GM23338 (cell line): ENCODE data around the gene OR8G1. TPM values are rescaled to one million over a fixed set of nuclear protein-coding genes. Genes with fewer than 3 reads are reported as not detected.

ENCODE experiments used
- ATAC-seq: fragments of 200-7000 bp; cut with Tn5 transposase; 3 replicates; pipeline ENCODE4 v1.9.1; 2020
- DNase-seq: peaks from one replicate; pipeline ENCODE4 v3.0.0-alpha.2; 2015; ENCODE audit warnings: low spot score
- H2AFZ ChIP-seq: fragments of 200-600 bp; sonication (generic); 2 replicates; pipeline ENCODE4 v1.8.0; 2016; ENCODE audit warnings: antibody characterized with exemption, mild to moderate bottlenecking, moderate library complexity
- H3F3A ChIP-seq: fragments of 200-600 bp; sonication (generic); replicated peaks from 2 replicates; pipeline ENCODE4 v1.8.0; 2017; ENCODE audit warnings: antibody characterized with exemption, mixed run types, low read depth
- H3K27ac ChIP-seq: fragments of 200-600 bp; sonication (generic); 2 replicates; pipeline ENCODE4 v1.6.1; 2016; ENCODE audit warnings: low read depth
- H3K27me3 ChIP-seq: fragments of 200-600 bp; sonication (generic); 2 replicates; pipeline ENCODE4 v1.8.0; 2016; ENCODE audit warnings: mild to moderate bottlenecking, mixed run types, moderate library complexity; ENCODE audit not compliant: insufficient read depth
- H3K36me3 ChIP-seq: fragments of 200-600 bp; sonication (generic); 2 replicates; pipeline ENCODE4 v1.8.0; 2016; ENCODE audit warnings: mild to moderate bottlenecking; ENCODE audit not compliant: insufficient read depth
- H3K4me1 ChIP-seq: fragments of 200-600 bp; sonication (generic); 2 replicates; pipeline ENCODE4 v1.8.0; 2016; ENCODE audit warnings: mild to moderate bottlenecking, moderate library complexity; ENCODE audit not compliant: insufficient read depth
- H3K4me2 ChIP-seq: fragments of 200-600 bp; sonication (generic); 2 replicates; pipeline ENCODE4 v1.7.1; 2017; ENCODE audit warnings: mixed run types
- H3K4me3 ChIP-seq: fragments of 200-600 bp; sonication (generic); 2 replicates; pipeline ENCODE4 v1.6.1; 2016; ENCODE audit warnings: mixed run types
- H3K79me2 ChIP-seq: fragments of 200-600 bp; sonication (generic); replicated peaks from 2 replicates; pipeline ENCODE4 v1.8.0; 2017; ENCODE audit warnings: mild to moderate bottlenecking; ENCODE audit not compliant: insufficient read depth
- H3K9me2 ChIP-seq: fragments of 200-600 bp; sonication (generic); 2 replicates; pipeline ENCODE4 v1.8.0; 2017; ENCODE audit not compliant: insufficient read depth
- H4K20me1 ChIP-seq: fragments of 200-600 bp; sonication (generic); replicated peaks from 2 replicates; pipeline ENCODE4 v1.8.0; 2017; ENCODE audit warnings: mild to moderate bottlenecking; ENCODE audit not compliant: insufficient read depth
- H3K27ac Mint-ChIP-seq: 2 replicates; pipeline ENCODE4 v1.8.0; 2020; ENCODE audit warnings: inconsistent platforms, mild to moderate bottlenecking, moderate library complexity, mixed read lengths
- H3K27me3 Mint-ChIP-seq: 3 replicates; pipeline ENCODE4 v1.8.0; 2022; ENCODE audit warnings: low read depth, mild to moderate bottlenecking, moderate library complexity, mixed read lengths, inconsistent platforms; ENCODE audit not compliant: insufficient read depth, poor library complexity
- H3K36me3 Mint-ChIP-seq: 3 replicates; pipeline ENCODE4 v1.8.0; 2021; ENCODE audit warnings: low read depth, mild to moderate bottlenecking, inconsistent platforms, moderate library complexity, mixed read lengths
- H3K4me1 Mint-ChIP-seq: 3 replicates; pipeline ENCODE4 v1.8.0; 2020; ENCODE audit warnings: mild to moderate bottlenecking, inconsistent platforms, mixed read lengths
- H3K4me3 Mint-ChIP-seq: 3 replicates; pipeline ENCODE4 v1.8.0; 2021; ENCODE audit warnings: moderate library complexity, mild to moderate bottlenecking, inconsistent platforms, mixed read lengths
- H3K9me3 Mint-ChIP-seq: 3 replicates; pipeline ENCODE4 v1.8.0; 2020; ENCODE audit warnings: moderate library complexity, mild to moderate bottlenecking, inconsistent platforms, mixed read lengths
- CREB1 ChIP-seq: fragments of 250-450 bp; sonication (Bioruptor Pico); IDR thresholded peaks from 2 replicates; pipeline ENCODE4 v1.5.0; 2020; ENCODE audit warnings: low read depth, mild to moderate bottlenecking, moderate library complexity
- CTCF ChIP-seq, 2 experiments: fragments of 200-600 bp in 1 of 2; sonication (generic) in 1 of 2; conservative IDR thresholded peaks; 2 replicates each; pipeline versions ENCODE4 v1.5.1 to v1.6.1; 2016 to 2017; ENCODE audit warnings: antibody characterized with exemption in 2 of 2, low read depth in 2 of 2, mild to moderate bottlenecking in 2 of 2, moderate library complexity in 1 of 2
- ETS1 ChIP-seq: IDR thresholded peaks from 2 replicates; pipeline ENCODE4 v1.6.1; 2016; ENCODE audit warnings: antibody characterized with exemption
- EZH2 ChIP-seq: fragments of 200-600 bp; sonication (generic); IDR thresholded peaks from one replicate; pipeline ENCODE4 v1.8.0; 2017; ENCODE audit warnings: antibody characterized with exemption, mild to moderate bottlenecking, low read depth; ENCODE audit not compliant: unreplicated experiment
- EZH2phosphoT487 ChIP-seq: fragments of 200-600 bp; sonication (generic); IDR thresholded peaks from one replicate; pipeline ENCODE4 v1.8.1; 2018; ENCODE audit warnings: antibody characterized with exemption; ENCODE audit not compliant: unreplicated experiment
- JUNB ChIP-seq: IDR thresholded peaks from one replicate; pipeline ENCODE4 v1.6.1; 2016; ENCODE audit warnings: antibody characterized with exemption; ENCODE audit not compliant: unreplicated experiment
- NANOG ChIP-seq: IDR thresholded peaks from 2 replicates; pipeline ENCODE4 v1.6.1; 2016; ENCODE audit warnings: antibody characterized with exemption, borderline replicate concordance
- POLR2AphosphoS5 ChIP-seq: IDR thresholded peaks from 2 replicates; pipeline ENCODE4 v1.6.1; 2016; ENCODE audit warnings: antibody characterized with exemption, low read depth
- STAT1 ChIP-seq: IDR thresholded peaks from one replicate; pipeline ENCODE4 v1.6.1; 2016; ENCODE audit warnings: antibody characterized with exemption; ENCODE audit not compliant: unreplicated experiment
- ZNF331 ChIP-seq: fragments of 250-450 bp; sonication (Bioruptor Pico); IDR thresholded peaks from 2 replicates; pipeline ENCODE4 v1.5.0; 2020; ENCODE audit warnings: low read depth, mild to moderate bottlenecking, moderate library complexity
- ZNF462 ChIP-seq: fragments of 250-450 bp; sonication (Bioruptor Pico); IDR thresholded peaks from 2 replicates; pipeline ENCODE4 v1.5.0; 2020; ENCODE audit warnings: mild to moderate bottlenecking, moderate library complexity
- polyA plus RNA-seq: library from polyadenylated mRNA; unstranded; fragments of >200 nt; fragmentation: Nextera tagmentation; extraction: Ambion mirVana; gene quantifications from 2 replicates; pipeline ENCODE4 v1.2.1, GENCODE V29; 2016
- total RNA-seq: library from RNA; depleted of rRNA; stranded (reverse); fragments of >200 nt; shearing (Covaris generic); gene quantifications from 2 replicates; pipeline ENCODE4 v1.2.3, GENCODE V29; 2014

Gene OR8G1
- total and polyA plus RNA-seq, 2 experiments from 2014 or later: not detected

GRCh38 chr11:124210421-124210820 is 30.5 kb upstream of the OR8G1 start:
- DNase-seq (no peak), ATAC-seq (no peak)
- no peak overlapping the region for H3K4me3 ChIP-seq
- no peaks in the 10 kb centered on the region for H3K36me3 Mint-ChIP-seq
- H3K9me2 ChIP-seq: no peaks in the 10 kb centered on the region
- H3K79me2 ChIP-seq: no peaks in the 10 kb centered on the region
- H3K4me3 Mint-ChIP-seq: no peak overlapping the region
- H3K4me2 ChIP-seq: no peak overlapping the region
- H3K27me3 ChIP-seq: no peaks in the 10 kb centered on the region
- no peaks in the 10 kb centered on the region for H3K4me1 Mint-ChIP-seq
- no peaks in the 10 kb centered on the region for H3K4me1 ChIP-seq
- H3K27ac Mint-ChIP-seq: no peak overlapping the region
- H2AFZ ChIP-seq: no peak overlapping the region
- no peaks in the 10 kb centered on the region for H3K9me3 Mint-ChIP-seq
- H3K27me3 Mint-ChIP-seq: no peaks in the 10 kb centered on the region
- no peaks in the 10 kb centered on the region for H3K36me3 ChIP-seq
- no peaks in the 10 kb centered on the region for H3F3A ChIP-seq
- no peaks in the 10 kb centered on the region for H4K20me1 ChIP-seq
- no peak overlapping the region for H3K27ac ChIP-seq
- TF ChIP-seq CTCF (conservative IDR thresholded peaks at IDR 0.05; ENCODE audit: low read depth in 2 of 2) (no peak), ZNF462 (no peak), CREB1 (CRISPR knock-in tag) (no peak), ZNF331 (CRISPR knock-in tag) (no peak), EZH2phosphoT487 (no peak), NANOG (no peak), JUNB (no peak), STAT1 (no peak), POLR2AphosphoS5 (no peak), ETS1 (no peak), EZH2 (no peak)
